Measurements from ENCODE around the gene HOXD10. TPM values are rescaled to one million over a fixed set of nuclear protein-coding genes. Genes with fewer than 3 reads are reported as not detected.

Gene HOXD10
- total RNA-seq, 2 donors from 2014 or later: not detected

GRCh38 chr2:176130147-176130956, 13.8 kb downstream of the HOXD10 start:
- no peaks in the 10 kb centered on the region for H3K9me3 ChIP-seq (ENCODE audit: control insufficient read depth, low read length, poor library complexity, severe bottlenecking)
- H3K27ac Mint-ChIP-seq: peak overlapping the region; percentile 89
- no peak for ATAC-seq
- H3K4me1 Mint-ChIP-seq: peaks cover 13% of the 10 kb centered on the region
- peaks cover 5% of the 10 kb centered on the region for H3K36me3 Mint-ChIP-seq (ENCODE audit: low read depth)
- DNase-seq: no peak
- H3K4me3 Mint-ChIP-seq: peak overlapping the region; percentile 75
- peaks cover 81% of the 10 kb centered on the region for H3K27me3 Mint-ChIP-seq

DNA sequence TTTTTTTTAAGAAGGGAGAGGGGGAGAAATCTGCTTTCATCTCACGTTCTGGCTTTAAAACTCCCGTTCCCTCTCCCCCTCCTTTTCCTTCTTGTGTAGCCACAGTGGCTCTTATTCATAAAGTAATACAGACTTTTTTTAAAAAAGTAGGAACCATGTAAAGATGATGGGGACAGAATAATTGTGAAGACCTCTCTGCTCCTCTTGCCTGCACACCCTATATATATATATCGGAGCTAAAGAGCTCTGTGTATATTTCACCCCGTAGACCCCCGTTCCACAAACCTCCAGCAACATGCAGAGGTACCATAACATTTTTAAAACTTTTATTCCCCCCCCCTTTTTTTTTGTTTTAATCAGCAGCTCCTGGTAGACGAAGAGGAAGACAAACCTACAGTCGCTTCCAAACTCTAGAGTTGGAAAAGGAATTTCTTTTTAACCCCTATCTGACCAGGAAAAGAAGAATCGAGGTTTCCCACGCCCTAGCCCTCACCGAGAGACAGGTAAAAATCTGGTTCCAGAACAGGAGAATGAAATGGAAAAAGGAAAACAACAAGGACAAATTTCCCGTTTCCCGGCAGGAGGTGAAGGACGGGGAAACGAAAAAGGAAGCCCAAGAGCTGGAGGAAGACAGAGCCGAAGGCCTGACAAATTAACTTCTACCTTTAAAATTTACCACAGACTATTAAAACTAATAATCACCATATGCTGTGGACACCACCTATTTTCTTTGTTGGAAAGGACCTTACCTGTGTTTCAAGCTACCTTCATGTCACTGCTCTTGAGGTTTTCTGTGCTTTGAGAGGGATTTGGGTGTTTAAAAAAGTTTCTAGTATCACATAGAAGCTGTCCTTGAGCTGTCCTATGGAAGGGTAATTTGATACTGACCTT, 14.6 kb downstream of the HOXD10 start:
- DNase-seq (no peak), ATAC-seq (no peak)
- peaks cover 6% of the 10 kb centered on the region for H3K36me3 Mint-ChIP-seq (ENCODE audit: low read depth)
- peaks cover 11% of the 10 kb centered on the region for H3K4me1 Mint-ChIP-seq
- H3K27ac Mint-ChIP-seq: peak overlapping the region; percentile 89
- H3K9me3 ChIP-seq (ENCODE audit: control insufficient read depth, low read length, poor library complexity, severe bottlenecking): no peaks in the 10 kb centered on the region
- H3K27me3 Mint-ChIP-seq: peaks cover 81% of the 10 kb centered on the region
- peak overlapping the region; percentile 75 for H3K4me3 Mint-ChIP-seq

DNA sequence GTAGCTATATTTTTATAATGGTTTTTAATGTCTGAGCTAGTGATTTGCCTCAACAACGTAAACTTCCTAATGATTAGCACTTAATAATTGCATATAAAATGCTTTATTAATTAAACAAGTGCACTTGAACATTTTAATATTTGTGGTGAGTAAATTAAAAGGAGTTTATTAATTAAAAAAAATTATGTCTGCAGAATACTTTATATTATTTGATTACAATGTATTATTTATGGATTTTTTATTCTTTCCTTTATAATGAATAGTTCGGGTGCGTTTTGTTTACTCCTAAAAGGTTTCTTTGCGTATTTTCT, 15.2 kb downstream of the HOXD10 start:
- no peaks in the 10 kb centered on the region for H3K9me3 ChIP-seq (ENCODE audit: control insufficient read depth, low read length, poor library complexity, severe bottlenecking)
- Mint-ChIP-seq H3K4me1 (peaks cover 11% of the 10 kb centered on the region), H3K27me3 (peaks cover 76% of the 10 kb centered on the region), H3K27ac (peak overlapping the region; percentile 89), H3K36me3 (ENCODE audit: low read depth) (peaks cover 6% of the 10 kb centered on the region), H3K4me3 (peak overlapping the region; percentile 68)
- ATAC-seq (no peak), DNase-seq (no peak)

- H3K9me3 ChIP-seq (ENCODE audit: control insufficient read depth, low read length, poor library complexity, severe bottlenecking): no peaks in the 10 kb centered on the region
- Mint-ChIP-seq H3K36me3 (ENCODE audit: low read depth) (peaks cover 7% of the 10 kb centered on the region), H3K4me3 (peak overlapping the region; percentile 68), H3K27me3 (peaks cover 76% of the 10 kb centered on the region), H3K4me1 (peaks cover 13% of the 10 kb centered on the region), H3K27ac (peak overlapping the region; percentile 89)
- no peak for ATAC-seq
- no peak for DNase-seq
Observed at GRCh38 chr2:176132205-176133171, 15.9 kb downstream of the HOXD10 start.

GRCh38 chr2:176133389-176133788, 16.8 kb downstream of the HOXD10 start:
- Mint-ChIP-seq H3K27me3 (peaks cover 76% of the 10 kb centered on the region), H3K4me3 (no peak overlapping the region), H3K27ac (no peak overlapping the region), H3K36me3 (ENCODE audit: low read depth) (peaks cover 8% of the 10 kb centered on the region), H3K4me1 (peaks cover 13% of the 10 kb centered on the region)
- peaks cover 4% of the 10 kb centered on the region for H3K9me3 ChIP-seq (ENCODE audit: control insufficient read depth, low read length, poor library complexity, severe bottlenecking)
- DNase-seq (no peak), ATAC-seq (no peak)

DNA sequence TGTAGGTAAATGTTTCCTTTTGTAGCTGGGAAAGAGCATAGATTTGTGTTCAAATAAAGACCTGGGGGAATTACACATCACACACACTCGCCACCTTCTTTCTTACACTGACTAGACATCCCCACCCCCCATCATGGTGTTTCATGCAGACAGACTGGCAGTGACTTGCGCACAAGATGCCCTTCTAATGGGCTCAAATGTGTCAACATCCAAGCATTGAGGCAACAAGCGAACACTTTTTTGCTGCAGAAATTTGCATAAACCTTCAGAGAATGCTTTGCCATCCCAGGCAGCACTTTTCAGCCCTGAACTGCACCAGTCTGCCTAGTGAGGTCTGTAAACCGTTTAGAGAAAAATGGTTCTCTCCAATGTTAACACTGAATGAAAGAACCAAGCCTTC, 17.5 kb downstream of the HOXD10 start:
- H3K36me3 Mint-ChIP-seq (ENCODE audit: low read depth): peaks cover 6% of the 10 kb centered on the region
- no peak for ATAC-seq
- no peak overlapping the region for H3K4me3 Mint-ChIP-seq
- peaks cover 4% of the 10 kb centered on the region for H3K9me3 ChIP-seq (ENCODE audit: control insufficient read depth, low read length, poor library complexity, severe bottlenecking)
- H3K27me3 Mint-ChIP-seq: peaks cover 77% of the 10 kb centered on the region
- peaks cover 10% of the 10 kb centered on the region for H3K4me1 Mint-ChIP-seq
- no peak overlapping the region for H3K27ac Mint-ChIP-seq
- DNase-seq: no peak

GRCh38 chr2:176135035-176135440, 18.5 kb downstream of the HOXD10 start:
- Mint-ChIP-seq H3K27me3 (peaks cover 79% of the 10 kb centered on the region), H3K36me3 (ENCODE audit: low read depth) (peaks cover 6% of the 10 kb centered on the region), H3K4me3 (no peak overlapping the region), H3K4me1 (peaks cover 10% of the 10 kb centered on the region), H3K27ac (no peak overlapping the region)
- H3K9me3 ChIP-seq (ENCODE audit: control insufficient read depth, low read length, poor library complexity, severe bottlenecking): peaks cover 4% of the 10 kb centered on the region
- DNase-seq: no peak
- ATAC-seq: no peak

GRCh38 chr2:176136374-176137251, 20.0 kb downstream of the HOXD10 start:
- peaks cover 13% of the 10 kb centered on the region for H3K4me1 Mint-ChIP-seq
- peaks cover 6% of the 10 kb centered on the region for H3K36me3 Mint-ChIP-seq (ENCODE audit: low read depth)
- ATAC-seq (no peak), DNase-seq (no peak)
- no peak overlapping the region for H3K27ac Mint-ChIP-seq
- H3K4me3 Mint-ChIP-seq: no peak overlapping the region
- peaks cover 4% of the 10 kb centered on the region for H3K9me3 ChIP-seq (ENCODE audit: control insufficient read depth, low read length, poor library complexity, severe bottlenecking)
- peaks cover 77% of the 10 kb centered on the region for H3K27me3 Mint-ChIP-seq

- no peak overlapping the region for H3K4me3 Mint-ChIP-seq
- H3K4me1 Mint-ChIP-seq: peaks cover 12% of the 10 kb centered on the region
- no peak overlapping the region for H3K27ac Mint-ChIP-seq
- H3K27me3 Mint-ChIP-seq: peaks cover 83% of the 10 kb centered on the region
- peaks cover 6% of the 10 kb centered on the region for H3K36me3 Mint-ChIP-seq (ENCODE audit: low read depth)
- H3K9me3 ChIP-seq (ENCODE audit: control insufficient read depth, low read length, poor library complexity, severe bottlenecking): peaks cover 4% of the 10 kb centered on the region
- ATAC-seq (no peak), DNase-seq (no peak)
Observed at GRCh38 chr2:176137252-176137580, 20.6 kb downstream of the HOXD10 start.

GRCh38 chr2:176137906-176138305, 21.3 kb downstream of the HOXD10 start:
- ATAC-seq: no peak
- DNase-seq: no peak
- H3K9me3 ChIP-seq (ENCODE audit: control insufficient read depth, low read length, poor library complexity, severe bottlenecking): peaks cover 4% of the 10 kb centered on the region
- Mint-ChIP-seq H3K4me3 (no peak overlapping the region), H3K27ac (no peak overlapping the region), H3K4me1 (peaks cover 8% of the 10 kb centered on the region), H3K27me3 (peaks cover 83% of the 10 kb centered on the region), H3K36me3 (ENCODE audit: low read depth) (peaks cover 7% of the 10 kb centered on the region)

DNA sequence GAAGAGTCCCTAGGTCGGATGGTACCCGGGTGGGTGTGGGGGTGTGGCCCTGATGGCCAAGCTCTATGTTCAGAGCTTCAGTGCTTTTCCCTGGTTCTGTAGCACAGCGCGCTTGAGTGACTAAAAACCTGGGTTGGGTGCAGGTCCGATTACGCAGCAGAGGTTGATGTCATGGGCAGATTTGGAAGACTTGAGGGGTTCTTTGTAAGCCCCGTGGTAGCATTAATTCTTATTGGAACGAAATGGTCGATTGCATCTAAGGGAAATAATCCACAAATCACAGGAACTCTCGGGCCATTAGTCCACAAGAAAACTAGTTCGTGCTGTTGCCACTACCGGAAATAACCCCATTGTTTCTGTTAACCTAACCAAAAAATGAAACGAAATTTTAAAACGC, 21.9 kb downstream of the HOXD10 start:
- Mint-ChIP-seq H3K4me3 (no peak overlapping the region), H3K27ac (no peak overlapping the region), H3K4me1 (peaks cover 8% of the 10 kb centered on the region), H3K36me3 (ENCODE audit: low read depth) (peaks cover 9% of the 10 kb centered on the region), H3K27me3 (peaks cover 83% of the 10 kb centered on the region)
- DNase-seq (no peak), ATAC-seq (no peak)
- peaks cover 4% of the 10 kb centered on the region for H3K9me3 ChIP-seq (ENCODE audit: control insufficient read depth, low read length, poor library complexity, severe bottlenecking)
